Measurements from ENCODE around the gene G6PC3.
"Not testable (repeated sequence)": the region's sequence is repeated elsewhere in the genome, so short reads cannot be mapped to it uniquely, and the experiment has no call there.

G6PC3 gene

DNA sequence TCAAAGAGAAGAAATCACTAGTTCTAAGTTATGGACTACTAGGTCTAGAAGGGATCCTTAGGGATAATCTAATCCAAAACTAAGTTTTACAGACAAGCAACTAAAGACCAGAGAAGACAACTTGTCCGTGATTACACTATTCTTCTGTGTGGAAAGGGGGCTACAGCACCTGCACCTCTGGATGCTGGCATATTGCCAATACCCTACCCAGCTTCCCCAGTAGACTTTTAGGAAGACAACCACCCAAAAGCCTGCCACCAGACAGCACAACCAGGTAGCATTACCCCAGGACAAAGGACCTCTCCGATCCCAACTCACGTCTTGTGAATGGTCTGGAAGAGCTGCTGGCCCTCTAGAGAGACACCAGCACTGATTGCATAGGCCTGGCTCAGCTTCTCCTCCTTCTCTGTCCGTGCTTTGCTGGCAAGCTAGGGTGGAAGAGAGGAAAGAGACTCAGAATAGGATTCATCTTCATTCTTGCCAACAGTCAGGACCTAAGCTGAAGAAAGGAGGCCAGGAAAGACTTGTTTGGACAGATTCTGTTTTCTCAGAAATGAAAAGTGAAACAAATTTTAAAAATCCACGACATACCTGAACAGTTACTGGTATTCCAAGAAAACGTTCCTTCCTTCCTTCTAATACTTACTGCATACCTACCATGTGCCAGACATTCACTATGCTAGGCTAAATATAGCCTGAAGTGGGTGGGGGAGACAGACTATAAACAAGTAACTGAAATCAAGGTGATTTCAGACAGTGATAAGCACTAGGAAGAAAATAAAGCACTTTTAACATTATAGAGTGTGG is 30.5 kb upstream of the G6PC3 start:
- Histone ChIP-seq H3K4me1 (ENCODE audit: control insufficient read depth, insufficient read depth, low read length) (peaks cover 18% of the 10 kb centered on the region), H3K9ac (ENCODE audit: low read length) (no peak overlapping the region), H3K27ac (ENCODE audit: low read depth, low read length) (peak overlapping the region; percentile 58), H3K27me3 (ENCODE audit: control insufficient read depth, insufficient read depth, low read length) (no peaks in the 10 kb centered on the region), H3K36me3 (ENCODE audit: control insufficient read depth, insufficient read depth, low read length) (peaks cover 6% of the 10 kb centered on the region), H3K4me3 (ENCODE audit: low read length) (no peak overlapping the region)

DNA sequence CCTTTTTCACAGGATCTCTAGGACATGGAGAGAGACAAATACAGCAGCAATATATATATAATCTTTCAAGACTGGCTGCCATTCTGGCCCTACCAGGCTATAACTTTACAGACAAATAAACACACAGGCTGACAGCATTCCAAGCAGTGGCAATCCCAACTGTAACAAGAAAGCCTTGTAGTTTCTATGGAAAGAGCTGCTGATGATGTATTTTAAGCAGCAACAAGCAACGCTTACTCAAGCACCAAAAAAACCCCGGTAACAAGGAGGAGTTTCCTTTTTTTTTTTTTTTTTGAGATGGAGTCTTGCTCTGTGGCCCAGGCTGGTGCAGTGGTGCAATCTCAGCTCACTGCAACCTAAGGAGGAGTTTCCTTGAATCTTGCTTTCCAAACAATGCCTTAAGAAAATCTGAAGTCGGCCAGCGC is 27.3 kb upstream of the G6PC3 start:
- Histone ChIP-seq H3K4me3 (ENCODE audit: low read length) (no peak overlapping the region), H3K27me3 (ENCODE audit: control insufficient read depth, insufficient read depth, low read length) (no peaks in the 10 kb centered on the region), H3K4me1 (ENCODE audit: control insufficient read depth, insufficient read depth, low read length) (peaks cover 18% of the 10 kb centered on the region), H3K27ac (ENCODE audit: low read depth, low read length) (no peak overlapping the region), H3K36me3 (ENCODE audit: control insufficient read depth, insufficient read depth, low read length) (no peaks in the 10 kb centered on the region), H3K9ac (ENCODE audit: low read length) (no peak overlapping the region)

DNA sequence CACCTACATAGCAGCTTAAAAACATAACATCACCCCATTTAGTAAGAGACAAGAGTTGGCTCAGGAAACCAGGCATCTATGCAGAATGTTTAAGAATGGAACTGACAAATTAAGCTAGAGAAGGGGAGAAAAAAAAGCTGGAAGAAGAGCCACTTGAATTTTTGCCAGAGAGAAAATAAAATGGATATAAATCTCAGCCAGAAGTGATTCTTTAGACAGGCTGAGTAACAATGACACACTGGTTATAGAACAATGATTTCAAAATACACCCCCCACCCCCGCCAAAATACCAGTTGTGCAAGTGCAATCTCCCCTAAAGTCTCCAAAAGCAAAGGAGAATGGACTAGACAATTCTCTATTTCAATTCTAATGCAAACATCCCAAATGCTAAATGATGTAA is 26.5 kb upstream of the G6PC3 start:
- Histone ChIP-seq H3K4me3 (ENCODE audit: low read length) (no peak overlapping the region), H3K27me3 (ENCODE audit: control insufficient read depth, insufficient read depth, low read length) (no peaks in the 10 kb centered on the region), H3K9ac (ENCODE audit: low read length) (no peak overlapping the region), H3K36me3 (ENCODE audit: control insufficient read depth, insufficient read depth, low read length) (no peaks in the 10 kb centered on the region), H3K4me1 (ENCODE audit: control insufficient read depth, insufficient read depth, low read length) (peaks cover 18% of the 10 kb centered on the region), H3K27ac (ENCODE audit: low read depth, low read length) (no peak overlapping the region)

DNA sequence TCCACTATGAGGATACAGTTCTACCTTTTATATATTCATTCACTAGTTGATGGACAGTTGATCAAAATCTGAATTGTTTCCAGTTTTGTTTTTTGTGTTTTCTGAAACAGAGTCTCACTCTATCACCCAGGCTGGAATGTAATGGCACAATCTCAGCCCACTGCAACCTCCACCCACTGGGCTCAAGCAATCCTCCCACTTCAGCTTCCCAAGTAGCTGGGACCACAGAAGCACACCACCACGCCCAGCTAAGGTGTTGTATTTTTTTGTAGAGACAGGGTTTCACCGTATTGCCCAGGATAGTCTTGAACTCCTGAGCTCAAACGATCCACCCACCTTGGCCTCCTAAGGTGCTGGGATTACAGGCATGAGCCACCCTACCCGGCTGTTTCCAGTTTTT is 25.0 kb upstream of the G6PC3 start:
- Histone ChIP-seq H3K27ac (ENCODE audit: low read depth, low read length) (no peak overlapping the region), H3K4me3 (ENCODE audit: low read length) (no peak overlapping the region), H3K9ac (ENCODE audit: low read length) (no peak overlapping the region), H3K36me3 (ENCODE audit: control insufficient read depth, insufficient read depth, low read length) (peaks cover 3% of the 10 kb centered on the region), H3K4me1 (ENCODE audit: control insufficient read depth, insufficient read depth, low read length) (peaks cover 11% of the 10 kb centered on the region), H3K27me3 (ENCODE audit: control insufficient read depth, insufficient read depth, low read length) (no peaks in the 10 kb centered on the region)

DNA sequence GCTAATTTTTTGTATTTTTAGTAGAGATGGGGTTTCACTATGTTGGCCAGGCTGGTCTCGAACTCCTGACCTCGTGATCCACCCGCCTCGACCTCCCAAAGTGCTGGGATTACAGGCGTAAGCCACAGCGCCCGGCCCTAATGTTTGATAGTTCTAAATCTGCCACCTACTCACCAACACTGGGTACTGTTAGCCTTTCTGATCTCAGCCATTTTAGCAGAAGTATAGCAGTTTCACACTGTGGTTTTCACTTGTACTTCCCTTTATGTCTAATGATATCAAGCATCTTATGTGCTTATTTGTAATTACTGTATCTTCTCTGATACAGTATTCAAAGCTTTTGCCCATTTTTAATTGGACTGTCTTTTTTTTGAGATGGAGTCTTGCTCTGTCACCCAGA is 23.6 kb upstream of the G6PC3 start:
- H3K4me3 ChIP-seq (ENCODE audit: low read length); H3K36me3 ChIP-seq (ENCODE audit: control insufficient read depth, insufficient read depth, low read length); H3K27me3 ChIP-seq (ENCODE audit: control insufficient read depth, insufficient read depth, low read length); H3K9ac ChIP-seq (ENCODE audit: low read length); H3K27ac ChIP-seq (ENCODE audit: low read depth, low read length); H3K4me1 ChIP-seq (ENCODE audit: control insufficient read depth, insufficient read depth, low read length): not testable (repeated sequence)

DNA sequence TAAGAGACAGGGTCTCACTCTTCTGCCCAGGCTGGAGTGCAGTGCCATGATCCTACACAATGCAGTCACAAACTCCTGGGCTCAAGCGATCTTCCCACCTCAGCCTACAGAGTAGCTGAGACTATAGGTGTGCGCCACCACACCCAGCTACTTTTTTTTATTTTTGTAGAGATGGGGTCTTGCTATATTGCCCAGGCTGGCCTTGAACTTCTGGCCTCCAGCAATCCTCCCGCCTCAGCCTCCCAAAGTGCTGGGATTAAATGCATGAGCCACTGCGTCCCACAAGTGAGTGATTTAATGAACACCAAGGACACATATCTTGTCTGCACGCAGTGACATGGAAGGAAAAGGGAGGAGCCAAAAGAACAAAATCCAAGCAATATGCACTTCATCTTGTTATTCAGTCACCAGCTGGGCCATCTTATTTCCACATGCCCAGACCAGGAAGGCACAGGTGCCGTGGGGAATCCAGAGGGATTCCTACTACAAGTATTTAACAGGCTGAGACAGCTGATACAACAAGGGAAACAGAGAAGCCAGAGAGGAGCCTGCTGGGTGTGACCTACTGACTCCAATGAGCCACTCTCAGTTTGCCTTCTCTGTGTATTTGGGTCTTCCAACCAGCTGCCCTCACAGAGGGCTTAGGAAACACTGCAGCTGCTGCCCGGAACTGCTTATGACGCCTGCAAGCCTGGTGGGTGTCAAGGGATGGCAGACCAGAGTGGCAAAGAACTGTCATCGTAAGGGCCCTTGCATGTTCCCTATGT is 21.1 kb upstream of the G6PC3 start:
- H3K4me3 ChIP-seq (ENCODE audit: low read length), result no peak overlapping the region
- peaks cover 5% of the 10 kb centered on the region for H3K4me1 ChIP-seq (ENCODE audit: control insufficient read depth, insufficient read depth, low read length)
- no peaks in the 10 kb centered on the region for H3K27me3 ChIP-seq (ENCODE audit: control insufficient read depth, insufficient read depth, low read length)
- H3K9ac ChIP-seq (ENCODE audit: low read length), result no peak overlapping the region
- no peak overlapping the region for H3K27ac ChIP-seq (ENCODE audit: low read depth, low read length)
- peaks cover 4% of the 10 kb centered on the region for H3K36me3 ChIP-seq (ENCODE audit: control insufficient read depth, insufficient read depth, low read length)

DNA sequence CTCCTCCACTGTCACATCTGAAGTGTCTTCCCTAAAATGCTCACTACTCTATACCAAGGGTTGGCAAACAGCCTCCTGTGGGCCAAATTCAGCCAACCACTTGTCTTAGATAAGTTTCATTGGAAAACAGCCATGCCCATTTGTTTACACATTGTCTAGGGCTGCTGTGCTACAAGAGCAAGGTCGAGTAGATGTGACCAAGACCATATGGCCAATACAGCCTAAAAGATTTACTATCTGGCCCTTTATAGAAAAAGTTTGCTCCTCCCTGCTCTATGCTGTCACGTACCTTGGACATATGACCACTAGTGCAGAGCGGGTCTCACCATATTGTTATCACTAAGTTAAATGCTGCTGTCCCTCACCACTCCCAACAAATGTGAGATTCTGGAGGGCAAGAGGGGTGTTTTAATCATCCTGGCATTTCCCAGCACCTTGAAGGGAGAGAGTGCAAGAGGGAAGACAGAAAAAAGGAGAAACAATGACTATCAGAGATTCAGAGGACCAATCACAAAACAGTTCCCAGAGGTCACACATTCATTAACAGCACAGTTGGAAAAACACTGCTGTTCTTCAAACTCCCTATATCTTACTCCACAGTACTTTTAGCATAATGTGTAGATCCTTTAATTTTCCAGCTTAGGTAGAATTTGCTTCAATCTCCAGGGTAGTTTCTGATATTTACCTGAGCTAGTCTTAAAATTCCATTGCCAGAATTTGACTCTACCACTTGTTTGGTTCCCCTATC is 17.2 kb upstream of the G6PC3 start:
- H3K4me1 ChIP-seq (ENCODE audit: control insufficient read depth, insufficient read depth, low read length), result peaks cover 5% of the 10 kb centered on the region
- H3K9ac ChIP-seq (ENCODE audit: low read length), result no peak overlapping the region
- peak overlapping the region; percentile 3 for H3K27ac ChIP-seq (ENCODE audit: low read depth, low read length)
- peaks cover 6% of the 10 kb centered on the region for H3K36me3 ChIP-seq (ENCODE audit: control insufficient read depth, insufficient read depth, low read length)
- H3K27me3 ChIP-seq (ENCODE audit: control insufficient read depth, insufficient read depth, low read length), result no peaks in the 10 kb centered on the region
- H3K4me3 ChIP-seq (ENCODE audit: low read length), result no peak overlapping the region

DNA sequence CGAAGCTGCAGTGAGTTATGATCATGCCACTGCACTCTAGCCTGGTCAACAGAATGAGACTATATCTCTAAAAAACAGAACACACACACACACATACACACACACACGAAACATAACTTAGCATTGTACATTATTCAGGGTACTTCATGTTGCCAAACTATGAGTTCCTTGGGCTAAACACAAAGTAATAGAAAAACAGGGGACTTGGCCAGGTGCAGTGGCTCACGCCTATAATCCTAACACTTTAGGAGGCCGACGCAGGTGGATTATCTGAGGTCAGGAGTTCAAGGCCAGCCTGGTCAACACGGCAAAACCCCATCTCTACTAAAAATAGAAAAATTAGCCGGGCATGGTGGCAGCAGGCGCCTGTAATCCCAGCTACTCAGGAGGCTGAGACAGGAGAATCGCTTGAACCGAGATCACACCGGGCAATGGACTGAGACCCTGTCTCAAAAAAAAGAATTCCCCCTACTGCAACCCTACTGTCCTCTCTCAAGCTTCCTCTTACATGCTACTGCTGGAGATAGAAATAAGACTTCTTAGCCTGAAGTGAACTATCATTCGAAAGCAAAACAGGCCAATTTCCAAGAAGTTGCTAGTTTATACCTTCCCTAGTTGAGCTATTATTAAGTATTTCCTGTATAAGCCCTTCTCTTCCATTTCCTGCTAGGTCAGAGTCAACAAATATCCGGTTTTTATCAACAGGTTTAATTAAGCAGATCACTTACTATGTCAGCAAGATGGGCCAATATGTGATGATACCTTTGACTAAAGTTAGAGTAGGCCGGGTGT is 11.2 kb upstream of the G6PC3 start:
- no peak overlapping the region for H3K9ac ChIP-seq (ENCODE audit: low read length)
- H3K36me3 ChIP-seq (ENCODE audit: control insufficient read depth, insufficient read depth, low read length), result peaks cover 11% of the 10 kb centered on the region
- H3K4me3 ChIP-seq (ENCODE audit: low read length), result no peak overlapping the region
- H3K27ac ChIP-seq (ENCODE audit: low read depth, low read length), result no peak overlapping the region
- no peaks in the 10 kb centered on the region for H3K4me1 ChIP-seq (ENCODE audit: control insufficient read depth, insufficient read depth, low read length)
- H3K27me3 ChIP-seq (ENCODE audit: control insufficient read depth, insufficient read depth, low read length), result no peaks in the 10 kb centered on the region

DNA sequence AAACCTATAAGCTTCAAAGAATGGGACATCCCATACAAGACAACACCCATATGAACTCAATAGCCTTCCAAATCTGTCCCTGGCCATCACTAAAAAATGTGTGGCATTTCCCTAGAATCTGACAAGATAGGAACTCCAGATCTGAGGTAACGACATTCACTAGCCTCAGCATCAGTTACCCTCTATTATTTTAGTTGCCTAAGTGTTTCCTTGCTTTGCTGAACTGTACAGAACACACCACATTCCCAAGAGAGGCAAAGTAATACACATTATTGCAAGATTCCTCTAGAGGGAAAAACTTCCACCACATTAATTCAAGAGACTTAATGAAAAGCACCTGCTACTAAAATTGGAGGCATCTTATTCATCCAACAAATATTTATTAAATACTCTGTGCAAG is 9.1 kb upstream of the G6PC3 start:
- Histone ChIP-seq H3K4me1 (ENCODE audit: control insufficient read depth, insufficient read depth, low read length) (no peaks in the 10 kb centered on the region), H3K36me3 (ENCODE audit: control insufficient read depth, insufficient read depth, low read length) (peaks cover 11% of the 10 kb centered on the region), H3K27ac (ENCODE audit: low read depth, low read length) (no peak overlapping the region), H3K9ac (ENCODE audit: low read length) (no peak overlapping the region), H3K4me3 (ENCODE audit: low read length) (no peak overlapping the region), H3K27me3 (ENCODE audit: control insufficient read depth, insufficient read depth, low read length) (no peaks in the 10 kb centered on the region)

- Histone ChIP-seq H3K4me3 (ENCODE audit: low read length) (no peak overlapping the region), H3K9ac (ENCODE audit: low read length) (no peak overlapping the region), H3K4me1 (ENCODE audit: control insufficient read depth, insufficient read depth, low read length) (no peaks in the 10 kb centered on the region), H3K27me3 (ENCODE audit: control insufficient read depth, insufficient read depth, low read length) (no peaks in the 10 kb centered on the region), H3K36me3 (ENCODE audit: control insufficient read depth, insufficient read depth, low read length) (peaks cover 10% of the 10 kb centered on the region), H3K27ac (ENCODE audit: low read depth, low read length) (no peak overlapping the region)
Measured at GRCh38 chr17:44062871-44063270, 7.7 kb upstream of the G6PC3 start.

DNA sequence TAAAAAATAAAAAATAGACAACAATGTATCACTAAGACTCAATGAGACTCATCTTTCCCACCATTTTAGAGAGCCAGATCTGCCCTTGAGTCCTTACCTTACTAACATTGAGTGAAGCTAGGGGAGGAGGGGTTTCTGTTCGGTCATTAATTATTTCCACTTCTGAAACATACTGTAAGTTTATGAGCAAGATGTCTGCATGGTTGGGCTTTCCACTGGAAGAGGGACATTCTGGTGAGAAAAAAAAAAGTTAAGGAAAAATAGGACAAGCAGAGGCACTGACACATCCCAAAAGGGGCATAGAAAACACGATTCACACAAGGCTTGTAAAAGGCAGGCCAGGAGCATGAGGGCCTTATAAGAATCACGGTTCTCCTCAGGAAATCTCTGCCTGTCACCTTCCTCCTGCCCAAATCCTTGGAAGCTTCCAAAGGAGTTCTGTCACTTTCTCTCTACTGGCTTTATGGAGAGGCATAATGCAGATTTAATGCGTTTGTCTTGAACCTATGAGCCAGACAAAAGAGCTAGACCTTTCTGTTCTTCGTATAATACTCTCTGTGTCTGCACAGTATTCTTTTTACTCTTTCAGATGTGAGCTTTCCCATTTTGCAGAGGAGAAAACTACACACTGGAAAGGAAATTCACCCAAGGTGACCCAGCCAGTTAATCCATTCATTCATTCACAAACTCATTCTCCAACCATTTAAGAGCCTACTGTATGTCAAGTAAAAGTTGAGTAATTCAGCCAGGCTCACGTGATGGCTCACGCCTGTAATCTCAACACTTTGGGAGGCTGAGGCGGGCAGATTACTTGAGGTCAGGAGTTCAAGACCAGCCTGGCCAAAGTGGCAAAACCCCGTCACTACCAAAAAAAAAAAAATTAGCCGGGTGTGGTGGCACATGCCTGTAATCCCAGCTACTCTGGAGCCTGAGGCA is 6.6 kb upstream of the G6PC3 start:
- H3K27ac ChIP-seq (ENCODE audit: low read depth, low read length), result no peak overlapping the region
- no peaks in the 10 kb centered on the region for H3K4me1 ChIP-seq (ENCODE audit: control insufficient read depth, insufficient read depth, low read length)
- no peaks in the 10 kb centered on the region for H3K27me3 ChIP-seq (ENCODE audit: control insufficient read depth, insufficient read depth, low read length)
- peaks cover 10% of the 10 kb centered on the region for H3K36me3 ChIP-seq (ENCODE audit: control insufficient read depth, insufficient read depth, low read length)
- H3K4me3 ChIP-seq (ENCODE audit: low read length), result no peak overlapping the region
- no peak overlapping the region for H3K9ac ChIP-seq (ENCODE audit: low read length)

Data from rectal smooth muscle tissue (tissue), 1 donor.